Endothelial cell of umbilical vein (primary cell): ENCODE data around the gene XIRP1. TPM values are rescaled to one million over a fixed set of nuclear protein-coding genes. Genes with fewer than 3 reads are reported as not detected.

Experiments
- BruUV-seq: library from RNA; stranded (reverse); fragments of 400-500 nt; replicated peaks from 2 replicates; lab custom pipeline; 2021; lab: Mats Ljungman, UMichigan
- CTCF ChIA-PET: fragments of 300-600, 350-600 bp; sonication (Branson Sonifier 250); formaldehyde crosslinking; loops from one replicate; lab custom pipeline; 2021; ENCODE audit warnings: antibody characterized with exemption, inconsistent platforms; lab: Charles Lee
- POLR2A ChIA-PET: fragments of 300-600, 350-600 bp; sonication (Branson Sonifier 250); formaldehyde crosslinking; loops from one replicate; lab custom pipeline; 2021; ENCODE audit warnings: antibody characterized with exemption, inconsistent platforms; lab: Charles Lee
- DNase-seq: peaks from one replicate; pipeline ENCODE4 v3.0.0-alpha.2; 2011; ENCODE audit warnings: low read depth, low spot score
- FAIRE-seq: peaks from 2 replicates; lab custom pipeline; 2011; peaks lifted over from hg19 to GRCh38; lab: Jason Lieb, UNC
- H2AFZ ChIP-seq: 2 replicates; pipeline ENCODE4 v1.6.0; 2012; ENCODE audit warnings: low read depth, low read length, control low read depth, inconsistent platforms
- H3K27ac ChIP-seq: 2 replicates; pipeline ENCODE4 v1.5.1; 2011; ENCODE audit warnings: low read depth, mild to moderate bottlenecking, control low read depth, low read length, moderate library complexity; ENCODE audit not compliant: insufficient read depth
- H3K27me3 ChIP-seq, 2 experiments: 2 replicates each; pipeline versions ENCODE4 v1.6.0 to v1.6.1; 2011; ENCODE audit warnings: low read length in 2 of 2, mixed read lengths in 1 of 2; ENCODE audit not compliant: control insufficient read depth in 2 of 2, insufficient read depth in 2 of 2
- H3K36me3 ChIP-seq, 2 experiments: 2 replicates in 1 of 2; 3 replicates in 1 of 2; pipeline ENCODE4 v1.5.1; 2011; ENCODE audit warnings: low read length in 2 of 2, mild to moderate bottlenecking in 1 of 2, moderate library complexity in 1 of 2; ENCODE audit not compliant: control insufficient read depth in 2 of 2, insufficient read depth in 2 of 2; ENCODE audit errors: extremely low read depth in 1 of 2
- H3K4me1 ChIP-seq: 3 replicates; pipeline ENCODE4 v1.5.1; 2011; ENCODE audit warnings: mild to moderate bottlenecking, low read length; ENCODE audit not compliant: control insufficient read depth, insufficient read depth; ENCODE audit errors: extremely low read depth
- H3K4me2 ChIP-seq: 2 replicates; pipeline ENCODE4 v1.6.1; 2011; ENCODE audit warnings: low read length, control low read depth, mixed read lengths; ENCODE audit not compliant: insufficient read depth
- H3K4me3 ChIP-seq, 3 experiments: fragments of 200-600 bp in 1 of 3; sonication (generic), shearing (Covaris generic) in 1 of 3; replicated peaks in 1 of 3; 2 replicates each; pipeline ENCODE4 v1.5.1; 2011 to 2016; ENCODE audit warnings: control low read depth in 3 of 3, low read length in 3 of 3, mild to moderate bottlenecking in 2 of 3, inconsistent platforms in 1 of 3, low read depth in 1 of 3, moderate library complexity in 1 of 3; ENCODE audit not compliant: insufficient read depth in 1 of 3
- H3K79me2 ChIP-seq: 2 replicates; pipeline ENCODE4 v1.6.0; 2012; ENCODE audit warnings: low read length, inconsistent platforms; ENCODE audit not compliant: control insufficient read depth, insufficient read depth
- H3K9ac ChIP-seq: replicated peaks from 2 replicates; pipeline ENCODE3; 2011; ENCODE audit warnings: low read length, control low read depth; ENCODE audit not compliant: insufficient read depth; ENCODE audit errors: extremely low read depth
- H3K9me1 ChIP-seq: replicated peaks from 3 replicates; pipeline ENCODE4 v1.6.0; 2011; ENCODE audit warnings: mild to moderate bottlenecking, low read length; ENCODE audit not compliant: control insufficient read depth, insufficient read depth; ENCODE audit errors: extremely low read depth
- H3K9me3 ChIP-seq: replicated peaks from 2 replicates; pipeline ENCODE4 v1.5.1; 2012; ENCODE audit warnings: low read length, inconsistent platforms; ENCODE audit not compliant: control insufficient read depth, insufficient read depth
- H4K20me1 ChIP-seq: replicated peaks from 2 replicates; pipeline ENCODE3; 2011; ENCODE audit warnings: mild to moderate bottlenecking, low read length; ENCODE audit not compliant: control insufficient read depth, insufficient read depth; ENCODE audit errors: extremely low read depth
- CTCF ChIP-seq, 2 donors: IDR thresholded peaks; 1 replicate in 1 of 2; 2 replicates in 1 of 2; pipeline ENCODE4 v1.5.1; 2011; ENCODE audit warnings: low read length in 2 of 2, mild to moderate bottlenecking in 2 of 2, moderate library complexity in 2 of 2, control low read depth in 1 of 2, inconsistent platforms in 1 of 2, low read depth in 1 of 2; ENCODE audit not compliant: insufficient read depth in 1 of 2; ENCODE audit errors: extremely low read depth in 1 of 2
- EZH2 ChIP-seq: IDR thresholded peaks from 2 replicates; pipeline ENCODE4 v1.6.1; 2012; ENCODE audit warnings: borderline replicate concordance, low read depth, mild to moderate bottlenecking, moderate library complexity, low read length, inconsistent platforms; ENCODE audit not compliant: severe bottlenecking
- FOS ChIP-seq: IDR thresholded peaks from 2 replicates; pipeline ENCODE4 v1.6.1; 2011; ENCODE audit warnings: mild to moderate bottlenecking, low read length, moderate library complexity, borderline replicate concordance; ENCODE audit not compliant: insufficient read depth
- GATA2 ChIP-seq: IDR thresholded peaks from 2 replicates; pipeline ENCODE4 v1.7.0; 2011; ENCODE audit warnings: low read depth, mild to moderate bottlenecking, moderate library complexity, mixed read lengths, low read length; ENCODE audit not compliant: insufficient read length, insufficient read depth
- JUN ChIP-seq: IDR thresholded peaks from 2 replicates; pipeline ENCODE4 v1.6.1; 2011; ENCODE audit warnings: borderline replicate concordance, low read depth; ENCODE audit not compliant: insufficient read length, insufficient read depth
- MAX ChIP-seq: IDR thresholded peaks from 2 replicates; pipeline ENCODE4 v1.6.1; 2011; ENCODE audit not compliant: insufficient read depth, insufficient read length
- MYC ChIP-seq: IDR thresholded peaks from one replicate; pipeline ENCODE4 v1.6.1; 2011; ENCODE audit warnings: mild to moderate bottlenecking, low read depth, low read length
- POLR2A ChIP-seq: IDR thresholded peaks from 2 replicates; pipeline ENCODE4 v1.6.1; 2012; ENCODE audit warnings: low read depth, mild to moderate bottlenecking, control low read depth, low read length
- POLR2AphosphoS5 ChIP-seq: IDR thresholded peaks from 2 replicates; pipeline ENCODE4 v1.6.1; 2012; ENCODE audit warnings: low read depth, mild to moderate bottlenecking, control low read depth, low read length, moderate library complexity; ENCODE audit not compliant: insufficient read depth
- dilution Hi-C: fragments of 300-500 bp; cut with MboI; formaldehyde crosslinking; loops from one replicate; pipeline ENCODE4 v1.15.0; 2019; ENCODE audit warnings: low sequenced_read_pairs; ENCODE audit not compliant: extremely low pct_ligation_motif_present
- intact Hi-C: fragments of 100-400 bp; cut with micrococcal nuclease; formaldehyde crosslinking; loops from one replicate; pipeline ENCODE4 v1.10.0; 2022
- polyA plus RNA-seq, 4 experiments: library from polyadenylated mRNA; depleted of rRNA in 3 of 4; stranded (reverse) in 3 of 4; unstranded in 1 of 4; fragments of >200 nt; gene quantifications; 2 replicates each; pipeline versions ENCODE4 v1.2.1 to v1.2.3, GENCODE V29; 2011 to 2012; ENCODE audit warnings: missing spikeins in 1 of 4
- total RNA-seq: library from RNA; stranded (reverse); gene quantifications from 2 replicates; pipeline ENCODE4 v1.2.3, GENCODE V29; 2021

Gene XIRP1
- total and polyA plus RNA-seq, 2 donors (not counting 3 experiments of a cell fraction or from before 2014, with no cell fraction given), result not detected

GRCh38 chr3:39207361-39208186, 15.2 kb upstream of the XIRP1 start:
- no peaks in the 10 kb centered on the region for H4K20me1 ChIP-seq
- H3K4me1 ChIP-seq, result no peaks in the 10 kb centered on the region
- H3K27ac ChIP-seq, result no peak overlapping the region
- POLR2A ChIA-PET, result no interaction called here
- no peak overlapping the region for H3K4me2 ChIP-seq
- H3K4me3 ChIP-seq, result no peak overlapping the region
- no peaks in the 10 kb centered on the region for H3K79me2 ChIP-seq
- H3K9ac ChIP-seq, result no peak overlapping the region
- no peak for FAIRE-seq
- BruUV-seq, result no TSS peak
- intact Hi-C loops, result loop anchor here (1.0 to 2.0 kb wide), 2 partner anchors 81 to 171 kb away; no protein-coding TSS in a partner anchor
- H2AFZ ChIP-seq, result no peak overlapping the region
- H3K36me3 ChIP-seq, result no peaks in the 10 kb centered on the region
- H3K9me1 ChIP-seq, result no peaks in the 10 kb centered on the region
- CTCF ChIA-PET, result interaction anchor here (0.7 to 2.0 kb wide), 9 partner anchors 10 to 84 kb away, joined by 3 to 14 read pairs (median 4); partner anchors contain the start of gene CX3CR1
- H3K9me3 ChIP-seq, result no peaks in the 10 kb centered on the region
- DNase-seq, result peak; percentile 5
- H3K27me3 ChIP-seq, result peaks cover 8 to 19% of the 10 kb centered on the region in 2 experiments
- dilution Hi-C loops, result no loop called here
- TF ChIP-seq EZH2 (no peak), CTCF (IDR thresholded peaks at IDR 0.05; ENCODE audit: extremely low read depth in 1 of 2, insufficient read depth in 1 of 2, low read depth in 1 of 2, low read length in 2 of 2) (no peak), POLR2A (no peak), MAX (no peak), JUN (no peak), GATA2 (no peak), FOS (no peak), POLR2AphosphoS5 (no peak), MYC (no peak)
